Trophoblast cell (in vitro differentiated cells and primary cell): Measurements from ENCODE around the gene DGKZ.
A peak's percentile ranks its signal among the peaks of the same experiment; 100 is the strongest.

Experiments
- DNase-seq, 2 donors: peaks; one replicate each; pipeline ENCODE4 v3.0.0-alpha.2; 2016
- H2AFZ ChIP-seq: 2 replicates; pipeline ENCODE4 v1.6.1; 2013; ENCODE audit warnings: low read length, moderate library complexity, mild to moderate bottlenecking; ENCODE audit not compliant: insufficient read depth, poor library complexity
- H2AK5ac ChIP-seq: 2 replicates; pipeline ENCODE4 v1.6.1; 2013; ENCODE audit warnings: mild to moderate bottlenecking, low read length
- H2BK120ac ChIP-seq: 2 replicates; pipeline ENCODE4 v1.6.1; 2013; ENCODE audit warnings: low read length, mild to moderate bottlenecking, moderate library complexity; ENCODE audit not compliant: insufficient read depth, poor library complexity
- H2BK12ac ChIP-seq: 2 replicates; pipeline ENCODE4 v1.6.1; 2013; ENCODE audit warnings: mild to moderate bottlenecking, low read length, moderate library complexity
- H2BK5ac ChIP-seq: 2 replicates; pipeline ENCODE4 v1.6.1; 2013; ENCODE audit warnings: low read length, low read depth, moderate library complexity, mild to moderate bottlenecking; ENCODE audit not compliant: poor library complexity
- H3K14ac ChIP-seq: 2 replicates; pipeline ENCODE4 v1.6.1; 2013; ENCODE audit warnings: mild to moderate bottlenecking, low read length
- H3K18ac ChIP-seq: 2 replicates; pipeline ENCODE4 v1.6.1; 2013; ENCODE audit warnings: mild to moderate bottlenecking, low read length
- H3K23ac ChIP-seq: 2 replicates; pipeline ENCODE4 v1.6.1; 2013; ENCODE audit warnings: low read length
- H3K27ac ChIP-seq: 2 replicates; pipeline ENCODE4 v1.5.1; 2013; ENCODE audit warnings: low read depth, mild to moderate bottlenecking, inconsistent platforms, low read length, moderate library complexity
- H3K27me3 ChIP-seq: 2 replicates; pipeline ENCODE4 v1.6.1; 2013; ENCODE audit warnings: inconsistent platforms, mild to moderate bottlenecking, low read length, moderate library complexity; ENCODE audit not compliant: insufficient read depth
- H3K36me3 ChIP-seq, 2 experiments: 1 replicate in 1 of 2; 2 replicates in 1 of 2; pipeline ENCODE4 v1.6.1; 2013; ENCODE audit warnings: low read length in 2 of 2, mild to moderate bottlenecking in 2 of 2, moderate library complexity in 1 of 2; ENCODE audit not compliant: insufficient read depth in 2 of 2, control insufficient read depth in 1 of 2
- H3K4ac ChIP-seq: 2 replicates; pipeline ENCODE4 v1.6.1; 2013; ENCODE audit warnings: low read depth, mild to moderate bottlenecking, low read length, moderate library complexity
- H3K4me1 ChIP-seq, 2 experiments: 1 replicate in 1 of 2; 2 replicates in 1 of 2; pipeline ENCODE4 v1.6.1; 2013; ENCODE audit warnings: low read length in 2 of 2, mild to moderate bottlenecking in 2 of 2, moderate library complexity in 1 of 2; ENCODE audit not compliant: insufficient read depth in 2 of 2, control insufficient read depth in 1 of 2
- H3K4me2 ChIP-seq: 2 replicates; pipeline ENCODE4 v1.6.1; 2013; ENCODE audit warnings: inconsistent platforms, mild to moderate bottlenecking, low read length, moderate library complexity
- H3K4me3 ChIP-seq: 2 replicates; pipeline ENCODE4 v1.5.1; 2013; ENCODE audit warnings: mild to moderate bottlenecking, low read depth, low read length, inconsistent platforms
- H3K79me1 ChIP-seq: one replicate; pipeline ENCODE4 v1.6.1; 2013; ENCODE audit warnings: low read length
- H3K79me2 ChIP-seq: 2 replicates; pipeline ENCODE4 v1.6.1; 2013; ENCODE audit warnings: low read length, mild to moderate bottlenecking; ENCODE audit not compliant: control insufficient read depth, insufficient read depth, poor library complexity
- H3K9ac ChIP-seq: 2 replicates; pipeline ENCODE4 v1.6.1; 2013; ENCODE audit warnings: mild to moderate bottlenecking, low read length
- H3K9me3 ChIP-seq: 2 replicates; pipeline ENCODE4 v1.6.1; 2013; ENCODE audit warnings: low read depth, mild to moderate bottlenecking, control low read depth, inconsistent platforms, low read length; ENCODE audit not compliant: insufficient read depth
- H4K12ac ChIP-seq: 2 replicates; pipeline ENCODE4 v1.6.1; 2013; ENCODE audit warnings: low read depth, mild to moderate bottlenecking, low read length, moderate library complexity
- H4K8ac ChIP-seq: 2 replicates; pipeline ENCODE4 v1.6.1; 2013; ENCODE audit warnings: low read depth, mild to moderate bottlenecking, low read length, moderate library complexity
- H4K91ac ChIP-seq: one replicate; pipeline ENCODE4 v1.6.1; 2013; ENCODE audit warnings: low read depth, mild to moderate bottlenecking, low read length, moderate library complexity
- WGBS: extraction: QIAGEN DNeasy Blood & Tissue Kit; methylation state at CpG from one replicate; pipeline ENCODE4 v1.1.7; 2013; ENCODE audit warnings: missing lambda C conversion rate; ENCODE audit not compliant: insufficient read length, insufficient coverage; ENCODE audit errors: extremely low coverage; 5-methylcytosine and 5-hydroxymethylcytosine counted together

Gene DGKZ

DNA sequence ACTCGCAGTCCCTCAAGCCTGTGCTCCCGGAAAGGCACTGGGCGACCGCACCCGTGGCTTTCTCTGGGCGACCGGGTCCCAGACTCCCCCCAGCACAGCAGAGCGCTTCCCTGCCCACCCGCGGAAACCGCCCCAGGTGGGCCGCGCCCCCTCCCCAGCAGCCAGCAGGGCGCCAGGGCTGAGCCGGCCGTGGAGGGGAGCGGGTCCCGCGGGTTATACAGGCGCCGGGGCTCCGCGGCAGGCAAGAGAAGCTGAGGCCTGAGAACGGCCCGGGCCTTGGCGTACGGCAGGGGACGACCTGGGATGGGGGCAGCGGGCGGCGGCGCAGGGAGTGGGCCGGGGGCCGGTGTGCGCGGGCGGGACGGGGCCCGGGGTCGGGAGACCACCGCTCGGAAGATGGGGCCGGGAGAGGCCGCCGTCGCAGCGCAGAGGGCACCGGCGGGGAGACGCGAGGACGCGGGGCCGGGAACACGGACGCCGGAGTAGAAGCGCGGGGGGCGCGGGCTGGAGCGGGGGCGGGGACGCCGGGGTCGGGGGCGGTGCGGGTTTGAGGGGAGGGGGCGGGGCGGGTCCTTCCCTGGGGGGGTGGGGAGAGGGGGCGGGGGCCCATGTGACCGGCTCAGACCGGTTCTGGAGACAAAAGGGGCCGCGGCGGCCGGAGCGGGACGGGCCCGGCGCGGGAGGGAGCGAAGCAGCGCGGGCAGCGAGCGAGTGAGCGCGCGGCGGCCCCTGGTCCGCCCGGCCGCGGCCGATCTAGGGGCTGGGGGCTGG, 34.0 kb downstream of the DGKZ start, which contains the start of gene MDK:
Gene MDK, plus strand, starts transcription at position 622 of the 771 bp plus-strand sequence. CDS start 389 bp downstream, outside the sequence.
- Histone ChIP-seq H3K9me3 (no peaks in the 10 kb centered on the region), H3K14ac (peak within 1 kb of the TSS; percentile 97), H3K79me1 (peaks cover 24% of the 10 kb centered on the region), H2BK120ac (peak within 1 kb of the TSS; percentile 98), H3K23ac (no peak within 1 kb of the TSS), H3K4me1 (peaks cover 15 to 17% of the 10 kb centered on the region in 2 experiments), H3K9ac (peak within 1 kb of the TSS; percentile 89), H4K8ac (peak within 1 kb of the TSS; percentile 96), H3K79me2 (peaks cover 13% of the 10 kb centered on the region), H2BK12ac (peak within 1 kb of the TSS; percentile 47), H2BK5ac (peak within 1 kb of the TSS; percentile 96), H2AFZ (peak within 1 kb of the TSS; percentile 51), H3K18ac (peak within 1 kb of the TSS; percentile 95), H3K27me3 (no peaks in the 10 kb centered on the region), H3K4me2 (peak within 1 kb of the TSS; percentile 81), H2AK5ac (peak within 1 kb of the TSS; percentile 89), H3K36me3 (peaks cover 38 to 40% of the 10 kb centered on the region in 2 experiments), H3K4ac (peak within 1 kb of the TSS; percentile 87), H3K4me3 (peak within 1 kb of the TSS; percentile 85), H3K27ac (peak within 1 kb of the TSS; percentile 100), H4K91ac (peak within 1 kb of the TSS; percentile 100), H4K12ac (peak within 1 kb of the TSS; percentile 91)
- DNase-seq = peak; percentile 36 to 49
- no CpG with 5 or more reads among the region's 96 CpGs for WGBS

DNA sequence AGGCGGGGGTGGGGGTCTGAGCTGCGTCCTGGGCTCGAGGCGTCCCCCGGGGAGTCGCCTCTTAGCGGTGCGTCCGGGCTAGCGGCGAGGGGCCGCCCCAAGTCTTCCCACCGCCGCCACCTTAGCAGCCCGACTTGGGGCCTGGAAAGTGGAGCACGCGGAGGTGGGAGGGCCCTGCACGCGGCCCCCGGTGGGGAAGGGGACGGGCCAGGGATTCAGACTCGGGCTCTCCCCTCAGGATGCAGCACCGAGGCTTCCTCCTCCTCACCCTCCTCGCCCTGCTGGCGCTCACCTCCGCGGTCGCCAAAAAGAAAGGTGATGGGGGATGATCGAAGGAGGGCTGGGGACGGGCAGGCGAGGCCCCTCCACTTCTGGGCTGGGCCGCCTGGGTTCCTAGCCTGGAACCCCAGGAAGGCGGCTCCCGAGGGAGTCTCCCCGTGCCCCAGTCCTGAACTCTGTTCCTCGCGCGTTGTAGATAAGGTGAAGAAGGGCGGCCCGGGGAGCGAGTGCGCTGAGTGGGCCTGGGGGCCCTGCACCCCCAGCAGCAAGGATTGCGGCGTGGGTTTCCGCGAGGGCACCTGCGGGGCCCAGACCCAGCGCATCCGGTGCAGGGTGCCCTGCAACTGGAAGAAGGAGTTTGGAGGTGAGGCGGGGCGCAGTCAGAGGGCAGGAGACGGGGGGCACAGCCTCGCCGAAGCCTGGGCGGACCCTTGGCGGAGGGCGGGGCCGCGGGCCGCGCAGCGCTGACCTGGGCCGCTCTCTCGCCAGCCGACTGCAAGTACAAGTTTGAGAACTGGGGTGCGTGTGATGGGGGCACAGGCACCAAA, 34.8 kb downstream of the DGKZ start:
- H3K4me2 ChIP-seq = peak overlapping the region; percentile 81
- H3K79me1 ChIP-seq = peaks cover 24% of the 10 kb centered on the region
- peaks cover 13% of the 10 kb centered on the region for H3K79me2 ChIP-seq
- H3K36me3 ChIP-seq = peaks cover 32% of the 10 kb centered on the region in 2 experiments
- peak overlapping the region; percentile 83 for H4K8ac ChIP-seq
- H2BK12ac ChIP-seq = peak overlapping the region; percentile 47
- no peak for DNase-seq
- no peaks in the 10 kb centered on the region for H3K27me3 ChIP-seq
- H3K4me3 ChIP-seq = peak overlapping the region; percentile 85
- H2BK5ac ChIP-seq = peak overlapping the region; percentile 95
- H4K91ac ChIP-seq = peak overlapping the region; percentile 97
- no CpG with 5 or more reads among the region's 66 CpGs for WGBS
- peaks cover 15 to 17% of the 10 kb centered on the region in 2 experiments for H3K4me1 ChIP-seq
- peak overlapping the region; percentile 89 for H3K18ac ChIP-seq
- peak overlapping the region; percentile 91 for H4K12ac ChIP-seq
- H2AK5ac ChIP-seq = peak overlapping the region; percentile 40
- peak overlapping the region; percentile 87 for H3K4ac ChIP-seq
- H3K9ac ChIP-seq = peak overlapping the region; percentile 89
- H3K9me3 ChIP-seq = no peaks in the 10 kb centered on the region
- peak overlapping the region; percentile 69 for H2BK120ac ChIP-seq
- no peak overlapping the region for H3K23ac ChIP-seq
- peak overlapping the region; percentile 90 for H3K27ac ChIP-seq
- H2AFZ ChIP-seq = peak overlapping the region; percentile 42
- peak overlapping the region; percentile 86 for H3K14ac ChIP-seq

- Histone ChIP-seq H3K18ac (peak overlapping the region; percentile 89), H3K23ac (no peak overlapping the region), H3K9ac (peak overlapping the region; percentile 89), H2BK120ac (peak overlapping the region; percentile 69), H3K9me3 (no peaks in the 10 kb centered on the region), H3K4ac (peak overlapping the region; percentile 87), H4K12ac (peak overlapping the region; percentile 11), H2BK12ac (no peak overlapping the region), H4K91ac (peak overlapping the region; percentile 97), H2AK5ac (peak overlapping the region; percentile 40), H3K4me2 (peak overlapping the region; percentile 81), H3K27me3 (no peaks in the 10 kb centered on the region), H3K4me3 (peak overlapping the region; percentile 85), H3K79me2 (peaks cover 13% of the 10 kb centered on the region), H4K8ac (peak overlapping the region; percentile 83), H3K36me3 (peaks cover 24% of the 10 kb centered on the region in 2 experiments), H3K14ac (peak overlapping the region; percentile 86), H3K27ac (peak overlapping the region; percentile 90), H3K79me1 (peaks cover 24% of the 10 kb centered on the region), H3K4me1 (peaks cover 15 to 17% of the 10 kb centered on the region in 2 experiments), H2BK5ac (no peak overlapping the region), H2AFZ (no peak overlapping the region)
- WGBS = no CpG with 5 or more reads among the region's 18 CpGs
- DNase-seq = peak; percentile 35 to 67
These were observed 35.6 kb downstream of the DGKZ start for GRCh38 chr11:46382646-46383403.

- Histone ChIP-seq H3K9ac (no peak overlapping the region), H2AK5ac (no peak overlapping the region), H3K4me3 (no peak overlapping the region), H3K4ac (no peak overlapping the region), H2BK12ac (no peak overlapping the region), H2BK5ac (no peak overlapping the region), H2AFZ (no peak overlapping the region), H3K23ac (no peak overlapping the region), H3K27me3 (no peaks in the 10 kb centered on the region), H3K79me1 (peaks cover 24% of the 10 kb centered on the region), H4K12ac (no peak overlapping the region), H2BK120ac (no peak overlapping the region), H4K91ac (no peak overlapping the region), H3K79me2 (peaks cover 13% of the 10 kb centered on the region), H4K8ac (no peak overlapping the region), H3K4me1 (peaks cover 15 to 19% of the 10 kb centered on the region in 2 experiments), H3K9me3 (peaks cover 2% of the 10 kb centered on the region), H3K27ac (no peak overlapping the region), H3K18ac (peak overlapping the region; percentile 21), H3K36me3 (peaks cover 19% of the 10 kb centered on the region in 2 experiments), H3K14ac (no peak overlapping the region), H3K4me2 (no peak overlapping the region)
- no peak for DNase-seq
- no CpG with 5 or more reads among the region's 7 CpGs for WGBS
These were observed 36.1 kb downstream of the DGKZ start for GRCh38 chr11:46383404-46383758.
